ENCODE measurements around the gene PCDHB16. TPM values are rescaled to one million over a fixed set of nuclear protein-coding genes. Genes with fewer than 3 reads are reported as not detected.

Gene PCDHB16
- total and polyA plus RNA-seq, 2 of the 13 experiments (the other 11 are each of a cell fraction or from before 2014, with no cell fraction given), result 0.60 to 0.66 TPM

DNA sequence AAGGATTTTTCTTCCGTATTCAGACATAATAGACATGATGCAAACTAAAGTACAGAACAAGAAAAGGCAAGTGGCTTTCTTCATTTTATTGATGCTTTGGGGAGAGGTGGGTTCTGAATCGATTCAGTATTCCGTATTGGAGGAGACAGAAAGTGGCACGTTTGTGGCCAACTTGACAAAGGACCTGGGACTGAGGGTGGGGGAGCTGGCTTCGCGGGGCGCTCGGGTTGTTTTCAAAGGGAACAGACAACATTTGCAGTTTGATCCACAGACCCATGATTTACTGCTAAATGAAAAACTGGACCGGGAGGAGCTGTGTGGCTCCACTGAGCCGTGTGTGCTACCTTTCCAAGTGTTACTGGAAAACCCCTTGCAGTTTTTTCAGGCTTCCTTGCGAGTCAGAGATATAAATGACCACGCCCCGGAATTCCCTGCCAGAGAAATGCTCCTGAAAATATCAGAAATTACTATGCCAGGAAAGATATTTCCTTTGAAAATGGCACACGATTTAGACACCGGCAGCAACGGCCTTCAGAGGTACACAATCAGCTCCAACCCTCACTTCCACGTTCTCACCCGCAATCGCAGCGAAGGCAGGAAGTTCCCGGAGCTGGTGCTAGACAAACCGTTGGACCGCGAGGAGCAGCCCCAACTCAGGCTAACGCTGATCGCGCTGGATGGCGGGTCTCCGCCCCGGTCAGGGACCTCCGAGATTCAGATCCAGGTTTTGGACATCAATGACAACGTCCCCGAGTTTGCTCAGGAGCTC is 31.8 kb upstream of the PCDHB16 start (continued):
- TF ChIP-seq, protein P1, sequence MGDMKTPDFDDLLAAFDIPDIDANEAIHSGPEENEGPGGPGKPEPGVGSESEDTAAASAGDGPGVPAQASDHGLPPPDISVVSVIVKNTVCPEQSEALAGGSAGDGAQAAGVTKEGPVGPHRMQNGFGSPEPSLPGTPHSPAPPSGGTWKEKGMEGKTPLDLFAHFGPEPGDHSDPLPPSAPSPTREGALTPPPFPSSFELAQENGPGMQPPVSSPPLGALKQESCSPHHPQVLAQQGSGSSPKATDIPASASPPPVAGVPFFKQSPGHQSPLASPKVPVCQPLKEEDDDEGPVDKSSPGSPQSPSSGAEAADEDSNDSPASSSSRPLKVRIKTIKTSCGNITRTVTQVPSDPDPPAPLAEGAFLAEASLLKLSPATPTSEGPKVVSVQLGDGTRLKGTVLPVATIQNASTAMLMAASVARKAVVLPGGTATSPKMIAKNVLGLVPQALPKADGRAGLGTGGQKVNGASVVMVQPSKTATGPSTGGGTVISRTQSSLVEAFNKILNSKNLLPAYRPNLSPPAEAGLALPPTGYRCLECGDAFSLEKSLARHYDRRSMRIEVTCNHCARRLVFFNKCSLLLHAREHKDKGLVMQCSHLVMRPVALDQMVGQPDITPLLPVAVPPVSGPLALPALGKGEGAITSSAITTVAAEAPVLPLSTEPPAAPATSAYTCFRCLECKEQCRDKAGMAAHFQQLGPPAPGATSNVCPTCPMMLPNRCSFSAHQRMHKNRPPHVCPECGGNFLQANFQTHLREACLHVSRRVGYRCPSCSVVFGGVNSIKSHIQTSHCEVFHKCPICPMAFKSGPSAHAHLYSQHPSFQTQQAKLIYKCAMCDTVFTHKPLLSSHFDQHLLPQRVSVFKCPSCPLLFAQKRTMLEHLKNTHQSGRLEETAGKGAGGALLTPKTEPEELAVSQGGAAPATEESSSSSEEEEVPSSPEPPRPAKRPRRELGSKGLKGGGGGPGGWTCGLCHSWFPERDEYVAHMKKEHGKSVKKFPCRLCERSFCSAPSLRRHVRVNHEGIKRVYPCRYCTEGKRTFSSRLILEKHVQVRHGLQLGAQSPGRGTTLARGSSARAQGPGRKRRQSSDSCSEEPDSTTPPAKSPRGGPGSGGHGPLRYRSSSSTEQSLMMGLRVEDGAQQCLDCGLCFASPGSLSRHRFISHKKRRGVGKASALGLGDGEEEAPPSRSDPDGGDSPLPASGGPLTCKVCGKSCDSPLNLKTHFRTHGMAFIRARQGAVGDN (CRISPR knock-in tag; IDR thresholded peaks at IDR 0.05), result peak; percentile 23; the same call in 1 of the 2 replicates
- TF ChIP-seq TBP (CRISPR knock-in tag; IDR thresholded peaks at IDR 0.05) (no peak), SOX5 (CRISPR knock-in tag; IDR thresholded peaks at IDR 0.05; ENCODE audit: borderline replicate concordance) (no peak), HMGXB4 (CRISPR knock-in tag; IDR thresholded peaks at IDR 0.05; ENCODE audit: borderline replicate concordance in 1 of 2, low read depth in 1 of 2) (peak in 1 of 2 experiments; percentile 9; a peak in 1 of 4 replicates), ATF7-NPFF (CRISPR knock-in tag; IDR thresholded peaks at IDR 0.05; ENCODE audit: low read depth) (no peak), ISL2 (CRISPR knock-in tag; IDR thresholded peaks at IDR 0.05) (0 out of 2 replicates have a peak, but pooled peaks have one; percentile 9), ZNF891 (CRISPR knock-in tag; IDR thresholded peaks at IDR 0.05) (no peak), KMT2B (CRISPR knock-in tag; IDR thresholded peaks at IDR 0.05) (no peak)

Measured in HepG2 (cell line).